HCT116 (cell line): ENCODE measurements around the gene BEND5.

Experiments
- CTCF ChIP-seq, 3 experiments: fragments of 200-600 bp in 1 of 3; sonication (generic) in 1 of 3; IDR thresholded peaks in 2 of 3; conservative IDR thresholded peaks in 1 of 3; 2 replicates each; pipeline ENCODE4 v1.5.1; 2012 to 2017; ENCODE audit warnings: low read depth in 2 of 3, low read length in 2 of 3, antibody characterized with exemption in 1 of 3, borderline replicate concordance in 1 of 3, control low read depth in 1 of 3, mild to moderate bottlenecking in 1 of 3, mixed read lengths in 1 of 3, mixed run types in 1 of 3, moderate library complexity in 1 of 3; ENCODE audit not compliant: insufficient read depth in 1 of 3
- EZH2 ChIP-seq: fragments of 200-600 bp; sonication (generic); IDR thresholded peaks from 2 replicates; pipeline ENCODE4 v1.6.1; 2017; ENCODE audit warnings: antibody characterized with exemption, mixed run types
- POLR2A ChIP-seq: IDR thresholded peaks from 2 replicates; pipeline ENCODE4 v1.7.0; 2011; ENCODE audit warnings: borderline replicate concordance; ENCODE audit not compliant: insufficient read depth, insufficient read length; ENCODE audit errors: extremely low read depth
- RAD21 ChIP-seq: IDR thresholded peaks from 2 replicates; pipeline ENCODE4 v1.6.1; 2012; ENCODE audit warnings: low read depth, mild to moderate bottlenecking

- TF ChIP-seq RAD21 (no peak), EZH2 (no peak), CTCF (IDR thresholded peaks at IDR 0.05 in 2 of 3, conservative IDR thresholded peaks at IDR 0.05 in 1 of 3; ENCODE audit: borderline replicate concordance in 1 of 3, insufficient read depth in 1 of 3, low read depth in 2 of 3, low read length in 2 of 3) (no peak), POLR2A (no peak)
These were observed 37.6 kb downstream of the BEND5 start for GRCh38 chr1:48739091-48739490.
